GM19193 (cell line): ENCODE measurements around the gene GPR180.

Experiments used
- POLR2A ChIP-seq: IDR thresholded peaks from 4 replicates; pipeline ENCODE4 v1.6.1; 2011; ENCODE audit not compliant: insufficient read depth, insufficient read length; ENCODE audit errors: extremely low read depth

GPR180 gene

GRCh38 chr13:94585543-94586101 lies 16.0 kb upstream of the GPR180 start:
- TF ChIP-seq POLR2A: no peak

- no peak for TF ChIP-seq POLR2A
Observed at GRCh38 chr13:94586371-94586770, 15.3 kb upstream of the GPR180 start.

GRCh38 chr13:94588541-94588940 lies 13.1 kb upstream of the GPR180 start:
- TF ChIP-seq POLR2A: no peak

DNA sequence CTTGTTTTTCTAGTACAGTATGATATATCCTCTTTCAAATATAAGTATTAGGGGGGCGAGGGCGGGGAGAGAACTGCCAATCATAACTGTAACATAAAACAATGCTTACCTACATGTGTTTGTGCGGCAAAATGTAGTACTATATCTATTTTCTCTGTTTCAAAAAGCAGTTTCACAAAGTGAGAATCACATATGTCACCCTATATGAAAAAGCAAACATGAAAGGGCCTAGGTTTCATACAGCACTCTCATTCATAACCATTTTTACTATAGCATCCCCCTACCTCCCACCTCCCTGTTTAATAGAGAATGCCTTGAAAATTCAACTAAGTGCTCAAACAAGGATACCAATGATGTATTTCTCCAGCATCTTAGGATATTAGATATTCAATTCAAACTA lies 10.9 kb upstream of the GPR180 start:
- TF ChIP-seq POLR2A: no peak

GRCh38 chr13:94595001-94595949 lies 6.4 kb upstream of the GPR180 start:
- no peak for TF ChIP-seq POLR2A

DNA sequence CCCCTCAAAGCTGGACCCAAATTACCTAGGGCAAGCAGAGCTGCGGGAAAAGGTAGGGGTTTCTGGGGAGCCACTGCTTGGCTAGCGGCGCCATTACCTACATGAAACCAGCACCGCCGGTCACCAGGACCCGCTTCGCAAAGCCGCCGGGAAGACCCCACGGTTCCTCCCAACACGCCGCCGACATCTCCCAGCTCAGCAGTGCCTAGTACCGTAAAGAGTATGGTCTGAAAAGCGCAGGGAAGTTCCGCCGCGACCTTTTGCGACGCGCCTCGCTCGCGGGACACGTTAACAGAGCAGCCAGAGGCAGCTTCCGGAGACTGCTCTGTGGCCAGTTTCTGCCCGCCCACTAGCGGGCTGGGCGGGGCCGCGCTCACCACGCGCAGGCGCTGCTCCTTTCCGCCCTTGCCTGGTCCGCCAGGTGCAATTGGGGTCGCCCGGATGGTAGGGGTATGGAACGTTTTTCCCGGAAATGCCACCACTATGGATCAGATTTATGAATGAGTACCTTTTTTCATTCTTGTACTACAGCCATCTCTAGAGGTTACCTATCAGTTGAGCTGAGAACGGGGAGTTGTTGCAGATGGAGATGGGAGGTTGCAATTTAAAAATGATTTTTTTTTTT lies 5.6 kb upstream of the GPR180 start, which contains the start of gene TGDS:
Gene TGDS, minus strand, starts transcription at position 203 of the 625 bp plus-strand sequence. Its CDS starts 16 bp downstream, at position 187.
- peak; percentile 98 for TF ChIP-seq POLR2A

DNA sequence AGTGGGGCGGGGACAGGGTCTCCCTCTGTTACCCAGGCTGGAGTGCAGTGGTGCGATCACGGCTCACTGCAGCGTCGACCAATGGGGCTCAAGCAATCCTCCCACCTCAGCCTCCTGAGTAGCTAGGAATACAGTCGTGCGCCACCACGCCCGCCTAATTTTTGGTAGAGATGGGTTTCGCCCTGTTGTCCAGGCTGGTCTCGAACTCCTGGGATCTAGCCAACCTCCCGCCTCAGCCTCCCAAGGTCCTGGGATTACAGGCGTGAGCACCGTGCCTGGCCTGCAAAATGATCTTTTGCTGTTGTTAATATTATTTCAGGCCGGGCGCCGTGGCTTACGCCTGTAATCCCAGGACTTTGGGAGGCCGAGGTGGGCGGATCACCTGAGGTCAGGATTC lies 5.1 kb upstream of the GPR180 start:
- TF ChIP-seq POLR2A: no peak

DNA sequence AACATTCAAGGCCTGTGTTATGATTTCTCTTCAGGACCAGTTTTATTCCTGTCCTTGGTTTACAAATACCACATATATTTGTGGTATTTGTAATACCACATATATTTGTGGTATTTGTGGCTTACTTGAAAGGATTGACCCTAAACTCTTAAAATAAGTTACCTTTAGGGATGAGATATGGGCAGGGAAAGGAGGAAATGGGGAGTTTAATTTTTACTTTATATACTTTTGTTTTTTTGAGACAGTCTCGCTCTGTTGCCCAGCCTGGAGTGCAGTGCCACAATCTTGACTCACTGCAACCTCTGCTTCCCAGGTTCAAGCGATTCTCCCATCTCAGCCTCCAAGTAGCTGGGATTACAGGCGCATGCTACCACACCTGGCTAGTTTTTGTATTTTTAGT lies 3.4 kb upstream of the GPR180 start:
- no peak for TF ChIP-seq POLR2A

GRCh38 chr13:94599877-94600276 lies 1.8 kb upstream of the GPR180 start:
- TF ChIP-seq POLR2A: no peak

- no peak for TF ChIP-seq POLR2A
Observed at GRCh38 chr13:94602467-94602866, 810 bp downstream of the GPR180 start.

DNA sequence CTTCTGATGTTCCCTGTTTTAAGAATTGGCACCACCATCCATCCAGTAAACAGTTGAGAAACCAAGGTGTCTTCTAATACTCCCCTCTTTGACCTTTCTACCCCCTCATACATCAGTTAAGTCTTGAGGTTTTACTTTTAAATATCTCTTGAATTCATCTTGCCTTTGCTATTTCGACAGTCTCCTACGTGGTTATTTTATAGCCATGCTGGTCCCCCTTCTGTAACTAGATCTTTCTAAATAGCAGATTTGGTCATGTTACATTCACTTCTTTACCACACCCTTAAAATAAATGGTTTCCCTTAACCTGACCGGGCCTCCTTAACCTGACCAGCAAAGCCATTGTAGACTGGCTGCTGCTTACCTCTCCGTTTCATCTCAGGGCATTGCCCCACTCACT lies 5.4 kb downstream of the GPR180 start:
- TF ChIP-seq POLR2A: no peak

- TF ChIP-seq POLR2A: no peak
Observed at GRCh38 chr13:94607939-94608338, 6.3 kb downstream of the GPR180 start.

DNA sequence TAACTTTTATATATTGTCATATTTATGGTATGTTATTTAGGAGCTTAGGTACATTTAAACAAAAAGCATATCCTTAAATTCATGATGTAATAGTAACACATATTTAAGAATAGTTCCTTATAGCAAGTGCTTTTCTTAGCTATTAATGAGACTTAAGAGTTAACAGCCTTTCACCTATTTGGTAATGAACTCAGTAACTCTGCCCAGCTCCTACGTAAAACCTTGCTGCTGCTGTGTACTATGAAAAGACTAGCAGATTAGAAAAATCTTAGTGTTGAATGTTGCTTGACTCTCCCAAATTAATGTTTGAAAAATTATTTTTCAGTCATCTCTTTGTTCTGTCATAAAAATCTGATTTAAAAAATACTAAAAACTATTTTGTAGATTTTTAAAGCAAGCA lies 6.9 kb downstream of the GPR180 start:
- no peak for TF ChIP-seq POLR2A

DNA sequence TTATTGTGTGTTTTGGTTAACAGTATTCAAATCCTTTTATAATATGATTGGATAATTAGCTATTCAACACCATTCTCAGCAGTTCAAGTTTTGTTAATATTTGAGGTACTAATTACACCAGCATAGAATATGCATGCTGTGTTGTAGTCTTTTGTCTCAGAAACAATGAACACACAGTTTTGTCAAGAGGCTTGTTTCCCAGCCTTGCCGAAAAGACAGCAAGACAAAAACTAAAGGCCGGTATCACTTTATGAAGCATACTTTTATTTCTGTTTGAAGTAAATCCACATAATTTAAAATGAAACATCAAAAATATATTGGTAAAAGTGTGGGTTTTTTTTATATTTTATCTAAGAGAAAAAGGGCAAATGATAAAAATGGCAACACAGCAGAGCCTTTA lies 7.5 kb downstream of the GPR180 start:
- no peak for TF ChIP-seq POLR2A

GRCh38 chr13:94610475-94610874 lies 8.8 kb downstream of the GPR180 start:
- TF ChIP-seq POLR2A: no peak

GRCh38 chr13:94612050-94612449 lies 10.4 kb downstream of the GPR180 start:
- TF ChIP-seq POLR2A: no peak
